Small intestine (tissue), 7 donors: ENCODE results near the gene PAQR4. TPM values are rescaled to one million over a fixed set of nuclear protein-coding genes. Genes with fewer than 3 reads are reported as not detected.

ENCODE experiments used
- DNase-seq, 2 donors: peaks; one replicate each; pipeline versions ENCODE4 v3.0.0 to v3.0.0-alpha.2; 2013
- FAIRE-seq: peaks from 2 replicates; lab custom pipeline; 2012; peaks lifted over from hg19 to GRCh38; lab: Jason Lieb, UNC
- H3K27ac ChIP-seq, 3 donors: one replicate each; pipeline ENCODE4 v1.5.1; 2013; ENCODE audit warnings: low read length in 2 of 3, mild to moderate bottlenecking in 2 of 3, control low read depth in 1 of 3, inconsistent platforms in 1 of 3, low read depth in 1 of 3, moderate library complexity in 1 of 3
- H3K27me3 ChIP-seq, 3 donors: one replicate each; pipeline ENCODE4 v1.6.1; 2013; ENCODE audit warnings: low read length in 3 of 3, inconsistent platforms in 1 of 3; ENCODE audit not compliant: control insufficient read depth in 3 of 3, insufficient read depth in 3 of 3
- H3K36me3 ChIP-seq, 3 donors: one replicate each; pipeline ENCODE4 v1.6.1; 2013; ENCODE audit warnings: low read length in 3 of 3, inconsistent platforms in 1 of 3, low read depth in 1 of 3, mild to moderate bottlenecking in 1 of 3, moderate library complexity in 1 of 3; ENCODE audit not compliant: control insufficient read depth in 3 of 3, insufficient read depth in 2 of 3
- H3K4me1 ChIP-seq, 3 donors: one replicate each; pipeline ENCODE4 v1.6.1; 2013; ENCODE audit warnings: low read length in 2 of 3, inconsistent platforms in 1 of 3, low read depth in 1 of 3, mild to moderate bottlenecking in 1 of 3, moderate library complexity in 1 of 3; ENCODE audit not compliant: control insufficient read depth in 3 of 3, insufficient read depth in 2 of 3
- H3K4me3 ChIP-seq, 3 donors: one replicate each; pipeline ENCODE4 v1.5.1; 2013; ENCODE audit warnings: low read length in 3 of 3, control low read depth in 1 of 3, inconsistent platforms in 1 of 3, low read depth in 1 of 3, mild to moderate bottlenecking in 1 of 3, moderate library complexity in 1 of 3
- H3K9me3 ChIP-seq, 2 donors: one replicate each; pipeline ENCODE4 v1.6.1; 2013; ENCODE audit warnings: low read depth in 1 of 2, low read length in 1 of 2; ENCODE audit not compliant: control insufficient read depth in 2 of 2, insufficient read depth in 1 of 2
- WGBS, 3 donors: extraction: QIAGEN DNeasy Blood & Tissue Kit; methylation state at CpG; one replicate each; pipeline ENCODE4 v1.1.7; 2013; 5-methylcytosine and 5-hydroxymethylcytosine counted together
- polyA plus RNA-seq, 4 donors: library from polyadenylated mRNA; stranded (reverse) in 3 of 4; unstranded in 1 of 4; fragments of 200-250 nt in 3 of 4; fragments of 120-200 nt in 1 of 4; gene quantifications; one replicate each; pipeline versions ENCODE4 v1.2.1 to v1.2.3, GENCODE V29; 2013
- donor health status: healthy with polysubstance abuse.
- donor health status: control.
- donor health status: control.
- donor health status: Bipolar disorder and iron deficiency.
- donor health status: healthy.

Gene PAQR4
- polyA plus RNA-seq, 4 donors, result 1.4 to 19.4 (median 6.9) TPM

DNA sequence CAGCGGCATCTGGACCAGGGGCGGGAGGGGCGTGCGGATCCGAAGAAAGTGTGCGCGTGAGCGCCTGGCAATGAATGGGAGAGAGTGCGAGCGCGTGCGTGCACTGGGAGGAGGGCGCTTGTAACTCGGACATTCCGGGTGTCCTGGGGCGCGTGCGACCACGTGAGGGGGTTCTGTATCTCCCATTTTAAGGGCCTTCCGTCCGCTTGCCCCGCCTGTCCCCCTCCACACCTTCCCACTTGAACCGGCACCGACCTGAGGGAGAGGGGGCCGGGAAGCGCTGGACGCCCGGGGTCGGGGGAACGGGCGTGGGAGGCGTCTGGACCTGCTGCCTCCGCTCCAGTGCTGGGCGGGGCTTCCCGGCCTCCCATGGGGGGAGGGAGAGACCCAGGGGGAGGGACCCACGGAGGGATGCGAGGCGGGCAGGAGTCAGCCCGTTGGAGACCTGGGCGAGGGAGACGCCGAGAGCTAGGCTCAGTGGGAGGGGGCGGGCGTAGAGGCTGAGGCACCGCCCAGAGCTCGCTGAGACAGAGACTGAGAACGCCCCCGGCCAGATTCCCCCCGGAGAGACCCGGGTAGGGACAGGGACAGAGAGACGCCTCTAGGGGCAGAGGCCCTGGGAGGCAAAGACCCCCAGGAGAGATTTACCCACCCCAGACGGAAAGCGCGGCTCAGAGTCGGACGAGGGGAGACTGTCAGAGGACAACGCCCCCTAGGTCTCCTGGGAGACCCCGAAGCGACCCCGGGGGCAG lies 5.2 kb upstream of the PAQR4 start, which contains the start of gene KREMEN2:
Gene KREMEN2, plus strand, starts transcription at position 553 of the 752 bp plus-strand sequence. CDS start 246 bp downstream, outside the sequence.
- DNase-seq, result peak in 1 of 2 donors; percentile 58
- Histone ChIP-seq H3K4me3 (peak within 1 kb of the TSS in 2 of 3 donors; percentile 15 to 28), H3K9me3 (no peaks in the 10 kb centered on the region), H3K27ac (no peak within 1 kb of the TSS), H3K36me3 (no peaks in the 10 kb centered on the region), H3K27me3 (peaks cover 25 to 81% (median 34%) of the 10 kb centered on the region in 3 donors), H3K4me1 (peaks cover 3 to 34% (median 9%) of the 10 kb centered on the region in 3 donors)
- WGBS, 3 donors, result 0 to 1% (median 0%) methylated on average over 34 to 60 of the region's 60 CpGs
- no peak for FAIRE-seq

DNA sequence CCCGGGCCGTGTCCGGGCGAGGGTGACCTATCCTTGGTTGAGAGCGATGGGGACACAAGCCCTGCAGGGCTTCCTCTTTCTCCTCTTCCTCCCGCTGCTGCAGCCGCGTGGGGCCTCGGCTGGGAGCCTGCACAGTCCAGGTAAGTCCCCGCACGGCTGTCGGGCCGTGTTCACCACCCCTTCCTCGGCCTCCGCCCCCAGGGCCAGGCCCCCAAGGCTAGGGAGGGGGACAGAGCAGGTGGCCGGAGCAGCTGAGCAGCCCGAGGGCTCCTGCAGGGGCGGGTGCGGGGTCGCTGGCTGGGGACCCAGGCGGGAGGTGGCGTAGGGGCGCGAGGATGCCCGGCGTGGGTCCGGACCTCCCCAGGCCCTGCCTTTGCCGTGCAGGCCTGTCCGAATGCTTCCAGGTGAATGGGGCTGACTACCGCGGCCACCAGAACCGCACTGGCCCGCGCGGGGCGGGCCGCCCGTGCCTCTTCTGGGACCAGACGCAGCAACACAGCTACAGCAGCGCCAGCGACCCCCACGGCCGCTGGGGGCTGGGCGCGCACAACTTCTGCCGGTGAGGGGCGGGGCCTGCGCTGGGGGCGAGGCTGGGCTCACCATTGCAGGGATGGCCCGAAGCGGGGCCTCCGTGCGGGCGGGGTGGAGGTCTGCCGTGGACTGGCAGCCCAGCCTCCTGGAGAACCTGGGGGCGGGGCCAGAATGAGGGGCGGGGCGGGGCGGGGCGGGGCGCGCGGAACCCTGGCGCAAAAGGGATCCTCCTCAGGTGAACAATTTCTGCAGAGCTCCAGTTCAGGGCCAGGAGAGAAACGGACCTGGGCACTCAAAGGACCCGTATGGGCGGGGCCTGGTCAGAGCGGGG lies 4.4 kb upstream of the PAQR4 start:
- DNase-seq, result peak; percentile 37 to 72
- WGBS, 3 donors, result 1 to 2% (median 1%) methylated on average over 42 to 68 of the region's 68 CpGs
- Histone ChIP-seq H3K36me3 (no peaks in the 10 kb centered on the region), H3K4me1 (peaks cover 3 to 35% (median 9%) of the 10 kb centered on the region in 3 donors), H3K27me3 (peaks cover 25 to 73% (median 34%) of the 10 kb centered on the region in 3 donors), H3K27ac (no peak overlapping the region), H3K9me3 (no peaks in the 10 kb centered on the region), H3K4me3 (peak overlapping the region in 1 of 3 donors; percentile 28)
- FAIRE-seq, result no peak

DNA sequence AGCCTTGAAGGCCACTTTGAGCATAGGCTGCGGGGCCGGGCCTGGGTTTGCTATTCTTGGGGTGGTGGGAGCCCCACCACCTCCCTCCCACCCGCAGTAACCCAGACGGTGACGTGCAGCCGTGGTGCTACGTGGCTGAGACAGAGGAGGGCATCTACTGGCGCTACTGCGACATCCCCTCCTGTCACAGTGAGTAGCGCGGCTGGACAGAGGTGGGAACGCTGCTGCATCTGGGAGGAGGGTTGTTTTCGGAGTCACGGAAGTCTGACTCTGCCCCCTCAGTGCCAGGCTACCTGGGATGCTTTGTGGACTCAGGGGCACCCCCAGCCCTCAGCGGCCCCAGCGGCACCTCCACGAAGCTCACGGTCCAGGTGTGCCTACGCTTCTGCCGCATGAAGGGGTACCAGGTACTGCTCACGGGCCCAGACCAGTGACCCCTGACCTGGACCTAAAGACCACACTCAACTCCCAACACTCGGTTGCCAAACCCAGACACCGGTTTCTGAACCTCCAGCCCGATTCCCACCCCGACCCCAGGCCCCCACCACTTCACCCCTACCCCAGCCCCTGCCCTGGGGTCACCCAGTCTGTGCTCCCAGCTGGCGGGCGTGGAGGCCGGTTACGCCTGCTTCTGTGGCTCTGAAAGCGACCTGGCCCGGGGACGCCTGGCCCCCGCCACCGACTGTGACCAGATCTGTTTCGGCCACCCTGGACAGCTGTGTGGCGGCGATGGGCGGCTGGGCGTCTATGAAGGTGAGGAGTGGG lies 2.9 kb upstream of the PAQR4 start:
- Histone ChIP-seq H3K4me1 (peaks cover 3 to 45% (median 9%) of the 10 kb centered on the region in 3 donors), H3K9me3 (no peaks in the 10 kb centered on the region), H3K36me3 (peaks cover 0 to 7% (median 0%) of the 10 kb centered on the region in 3 donors), H3K4me3 (peak overlapping the region in 1 of 3 donors; percentile 16), H3K27me3 (peaks cover 25 to 68% (median 34%) of the 10 kb centered on the region in 3 donors), H3K27ac (no peak overlapping the region)
- no peak for FAIRE-seq
- WGBS, 3 donors, result 44 to 54% (median 50%) methylated on average over 32 to 39 of the region's 39 CpGs
- no peak for DNase-seq

DNA sequence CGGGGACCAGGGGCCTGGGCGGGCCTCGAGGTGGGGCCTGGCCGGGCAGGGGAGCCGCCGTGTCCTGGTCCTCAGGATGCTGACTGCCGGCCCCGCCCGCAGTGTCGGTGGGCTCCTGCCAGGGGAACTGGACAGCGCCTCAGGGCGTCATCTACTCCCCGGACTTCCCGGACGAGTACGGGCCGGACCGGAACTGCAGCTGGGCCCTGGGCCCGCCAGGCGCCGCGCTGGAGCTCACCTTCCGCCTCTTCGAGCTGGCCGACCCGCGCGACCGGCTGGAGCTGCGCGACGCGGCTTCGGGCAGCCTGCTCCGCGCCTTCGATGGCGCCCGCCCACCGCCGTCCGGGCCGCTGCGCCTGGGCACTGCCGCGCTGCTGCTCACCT lies 2.3 kb upstream of the PAQR4 start:
- no peak overlapping the region for H3K27ac ChIP-seq
- DNase-seq (peak in 1 of 2 donors; percentile 57), FAIRE-seq (no peak)
- no peaks in the 10 kb centered on the region for H3K9me3 ChIP-seq
- peaks cover 0 to 13% (median 0%) of the 10 kb centered on the region in 3 donors for H3K36me3 ChIP-seq
- peaks cover 3 to 45% (median 9%) of the 10 kb centered on the region in 3 donors for H3K4me1 ChIP-seq
- H3K4me3 ChIP-seq, result peak overlapping the region in 2 of 3 donors; percentile 8 to 16
- peaks cover 25 to 64% (median 34%) of the 10 kb centered on the region in 3 donors for H3K27me3 ChIP-seq
- WGBS, 3 donors, result 2 to 11% (median 4%) methylated on average over 15 to 46 of the region's 46 CpGs

DNA sequence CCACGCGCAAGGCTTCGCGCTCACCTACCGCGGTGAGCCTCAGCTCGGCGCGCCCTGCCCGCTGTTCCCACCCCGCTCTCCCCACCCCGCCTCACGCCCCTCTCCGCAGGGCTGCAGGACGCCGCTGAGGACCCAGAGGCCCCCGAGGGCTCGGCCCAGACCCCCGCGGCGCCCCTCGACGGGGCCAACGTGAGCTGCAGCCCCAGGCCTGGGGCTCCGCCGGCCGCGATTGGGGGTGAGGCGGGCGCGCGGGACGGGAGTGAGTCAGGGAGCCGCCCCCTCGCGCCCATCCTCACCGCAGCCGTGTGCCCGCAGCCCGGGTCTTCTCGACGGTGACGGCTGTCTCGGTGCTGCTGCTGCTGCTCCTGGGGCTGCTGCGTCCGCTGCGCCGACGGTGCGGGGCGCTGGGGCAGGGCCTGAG lies 1.9 kb upstream of the PAQR4 start:
- FAIRE-seq, result no peak
- peaks cover 0 to 17% (median 0%) of the 10 kb centered on the region in 3 donors for H3K36me3 ChIP-seq
- peaks cover 3 to 45% (median 9%) of the 10 kb centered on the region in 3 donors for H3K4me1 ChIP-seq
- 7 to 45% (median 12%) methylated on average over 11 to 51 of the region's 51 CpGs for WGBS, 3 donors
- no peak for DNase-seq
- no peaks in the 10 kb centered on the region for H3K9me3 ChIP-seq
- peak overlapping the region in 2 of 3 donors; percentile 8 to 16 for H3K4me3 ChIP-seq
- H3K27me3 ChIP-seq, result peaks cover 25 to 60% (median 34%) of the 10 kb centered on the region in 3 donors
- no peak overlapping the region for H3K27ac ChIP-seq

DNA sequence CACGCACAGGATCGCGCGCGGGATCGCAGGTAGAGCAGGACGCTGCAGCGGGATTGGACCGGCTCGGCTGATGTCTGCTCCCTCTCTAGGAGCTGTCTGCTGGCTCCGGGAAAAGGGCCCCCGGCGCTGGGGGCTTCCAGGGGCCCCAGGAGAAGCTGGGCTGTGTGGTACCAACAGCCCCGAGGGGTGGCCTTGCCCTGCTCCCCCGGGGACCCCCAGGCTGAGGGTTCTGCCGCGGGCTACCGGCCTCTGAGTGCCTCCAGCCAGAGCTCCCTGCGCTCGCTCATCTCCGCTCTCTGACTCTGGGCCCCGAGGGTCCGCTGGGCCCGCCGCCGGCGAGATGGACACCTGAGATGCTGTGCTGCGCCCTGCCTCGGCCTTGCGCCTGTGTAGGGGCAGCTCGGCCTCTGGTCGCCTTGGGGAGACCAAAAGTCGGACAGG lies 1.4 kb upstream of the PAQR4 start:
- Histone ChIP-seq H3K36me3 (peaks cover 0 to 22% (median 0%) of the 10 kb centered on the region in 3 donors), H3K27ac (no peak overlapping the region), H3K27me3 (peaks cover 22 to 55% (median 30%) of the 10 kb centered on the region in 3 donors), H3K4me1 (peaks cover 3 to 45% (median 9%) of the 10 kb centered on the region in 3 donors), H3K4me3 (no peak overlapping the region), H3K9me3 (no peaks in the 10 kb centered on the region)
- DNase-seq, result no peak
- FAIRE-seq, result no peak
- 55 to 62% (median 57%) methylated on average over 24 to 33 of the region's 33 CpGs for WGBS, 3 donors

DNA sequence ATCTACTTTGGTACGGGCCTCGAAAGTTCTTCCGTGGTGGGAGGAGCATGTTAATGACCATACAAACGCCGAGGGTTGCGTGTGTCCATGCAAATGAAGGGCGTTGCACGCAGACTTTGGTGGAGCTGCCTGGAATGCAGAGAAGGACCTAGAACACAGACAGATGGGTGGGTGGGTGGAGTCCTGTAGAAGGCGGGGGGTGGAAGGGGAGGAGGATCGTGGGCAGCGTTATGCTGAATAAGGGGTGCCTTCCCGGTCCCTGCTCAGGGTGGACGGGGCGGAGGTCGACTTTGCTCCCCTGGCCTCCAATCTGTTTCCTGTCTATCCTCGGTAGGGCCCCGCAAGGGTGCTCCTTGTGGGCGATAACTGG lies 795 bp upstream of the PAQR4 start:
- Histone ChIP-seq H3K27ac (peak overlapping the region in 2 of 3 donors; percentile 11 to 72), H3K4me3 (peak overlapping the region in 2 of 3 donors; percentile 63 to 76), H3K27me3 (peaks cover 22 to 49% (median 28%) of the 10 kb centered on the region in 3 donors), H3K36me3 (peaks cover 0 to 28% (median 0%) of the 10 kb centered on the region in 3 donors), H3K9me3 (no peaks in the 10 kb centered on the region), H3K4me1 (peaks cover 3 to 43% (median 9%) of the 10 kb centered on the region in 3 donors)
- DNase-seq, result peak in 1 of 2 donors; percentile 35
- FAIRE-seq, result no peak
- 6 to 11% (median 10%) methylated on average over 18 of the region's 18 CpGs for WGBS, 3 donors
